Gastroesophageal sphincter (tissue), 3 donors: Measurements from ENCODE around the gene MADD.

ENCODE experiments used
- EP300 ChIP-seq: sonication (generic); formaldehyde crosslinking; IDR thresholded peaks from one replicate; pipeline ENCODE4 v1.6.1; 2017; ENCODE audit warnings: antibody characterized with exemption, mild to moderate bottlenecking
- POLR2AphosphoS5 ChIP-seq: sonication (generic); formaldehyde crosslinking; IDR thresholded peaks from one replicate; pipeline ENCODE4 v1.6.1; 2017; ENCODE audit warnings: antibody characterized with exemption
- TF ChIP-seq, protein P1 (sequence below), 4 experiments: fragments of 200-600 bp in 2 of 4; fragments of 450-650 bp in 2 of 4; sonication (generic) in 1 of 4; IDR thresholded peaks; one replicate each; pipeline ENCODE4 v1.5.1; 2017 to 2019; ENCODE audit warnings: antibody characterized with exemption in 4 of 4, mild to moderate bottlenecking in 2 of 4, moderate library complexity in 2 of 4

DNA sequence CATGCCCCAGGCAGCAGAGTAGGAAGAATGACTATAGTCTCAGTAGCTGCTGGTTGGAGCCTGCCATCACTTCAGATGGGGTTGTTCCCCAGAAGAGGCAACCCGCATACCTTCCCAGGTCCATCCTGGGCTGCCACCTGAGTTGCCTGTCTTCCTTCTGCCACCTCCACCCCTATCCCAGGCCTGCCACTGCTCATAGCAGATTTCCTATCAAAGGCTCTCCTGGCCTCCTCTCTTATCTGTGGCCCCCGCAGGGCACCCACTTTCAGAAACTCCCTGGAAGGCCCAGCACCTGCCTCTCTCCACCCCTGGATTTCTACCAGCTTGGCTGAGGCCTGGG lies 12.8 kb upstream of the MADD start:
- TF ChIP-seq, protein P1, sequence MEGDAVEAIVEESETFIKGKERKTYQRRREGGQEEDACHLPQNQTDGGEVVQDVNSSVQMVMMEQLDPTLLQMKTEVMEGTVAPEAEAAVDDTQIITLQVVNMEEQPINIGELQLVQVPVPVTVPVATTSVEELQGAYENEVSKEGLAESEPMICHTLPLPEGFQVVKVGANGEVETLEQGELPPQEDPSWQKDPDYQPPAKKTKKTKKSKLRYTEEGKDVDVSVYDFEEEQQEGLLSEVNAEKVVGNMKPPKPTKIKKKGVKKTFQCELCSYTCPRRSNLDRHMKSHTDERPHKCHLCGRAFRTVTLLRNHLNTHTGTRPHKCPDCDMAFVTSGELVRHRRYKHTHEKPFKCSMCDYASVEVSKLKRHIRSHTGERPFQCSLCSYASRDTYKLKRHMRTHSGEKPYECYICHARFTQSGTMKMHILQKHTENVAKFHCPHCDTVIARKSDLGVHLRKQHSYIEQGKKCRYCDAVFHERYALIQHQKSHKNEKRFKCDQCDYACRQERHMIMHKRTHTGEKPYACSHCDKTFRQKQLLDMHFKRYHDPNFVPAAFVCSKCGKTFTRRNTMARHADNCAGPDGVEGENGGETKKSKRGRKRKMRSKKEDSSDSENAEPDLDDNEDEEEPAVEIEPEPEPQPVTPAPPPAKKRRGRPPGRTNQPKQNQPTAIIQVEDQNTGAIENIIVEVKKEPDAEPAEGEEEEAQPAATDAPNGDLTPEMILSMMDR (IDR thresholded peaks at IDR 0.05), result no peak
- TF ChIP-seq POLR2AphosphoS5, result no peak
- no peak for TF ChIP-seq EP300
